Endometrium (tissue), 2 donors: ENCODE data around the gene SELENOK.
A peak's percentile ranks its signal among the peaks of the same experiment; 100 is the strongest.
"Not testable (repeated sequence)": the region's sequence is repeated elsewhere in the genome, so short reads cannot be mapped to it uniquely, and the experiment has no call there.

ENCODE experiments used
- FAIRE-seq: peaks from 2 replicates; lab custom pipeline; 2012; peaks lifted over from hg19 to GRCh38; lab: Jason Lieb, UNC
- donor health status: control.
- donor health status: control.

Gene SELENOK

GRCh38 chr3:53891497-53892285 lies at the start of gene SELENOK:
SELENOK (minus strand) TSS chr3:53891859.
- peak; percentile 98 for FAIRE-seq

DNA sequence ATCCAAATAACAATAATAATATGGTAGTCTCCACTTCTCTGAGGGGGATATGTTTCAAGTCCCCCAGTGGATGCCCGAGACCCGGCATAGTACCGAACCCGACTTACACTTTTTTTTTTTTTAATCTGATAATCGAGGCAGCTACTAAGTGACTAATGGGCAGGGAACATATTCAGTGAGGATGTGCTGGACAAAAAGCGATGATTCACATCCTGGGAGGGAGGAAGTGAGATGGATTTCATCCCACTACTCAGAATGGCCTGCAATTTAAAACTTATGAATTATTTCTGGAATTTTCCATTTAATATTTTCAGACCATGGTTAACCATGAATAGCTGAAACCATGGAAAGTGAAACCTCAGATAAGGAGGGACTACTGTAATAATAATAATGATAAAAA lies 49.5 kb upstream of the SELENOK start:
- no peak for FAIRE-seq

GRCh38 chr3:53940623-53941022 lies 49.0 kb upstream of the SELENOK start:
- no peak for FAIRE-seq

- FAIRE-seq, result no peak
Measured at GRCh38 chr3:53939813-53940212, 48.2 kb upstream of the SELENOK start.

- no peak for FAIRE-seq
Measured at GRCh38 chr3:53939086-53939582, 47.5 kb upstream of the SELENOK start.

GRCh38 chr3:53938645-53939044 lies 47.0 kb upstream of the SELENOK start:
- FAIRE-seq, result peak; percentile 77

GRCh38 chr3:53936347-53936746 lies 44.7 kb upstream of the SELENOK start:
- no peak for FAIRE-seq

- no peak for FAIRE-seq
Measured at GRCh38 chr3:53935283-53935901, 43.7 kb upstream of the SELENOK start.

- FAIRE-seq, result not testable (repeated sequence)
Measured at GRCh38 chr3:53927208-53927872, 35.7 kb upstream of the SELENOK start.

- FAIRE-seq, result no peak
Measured at GRCh38 chr3:53921296-53921695, 29.6 kb upstream of the SELENOK start.

DNA sequence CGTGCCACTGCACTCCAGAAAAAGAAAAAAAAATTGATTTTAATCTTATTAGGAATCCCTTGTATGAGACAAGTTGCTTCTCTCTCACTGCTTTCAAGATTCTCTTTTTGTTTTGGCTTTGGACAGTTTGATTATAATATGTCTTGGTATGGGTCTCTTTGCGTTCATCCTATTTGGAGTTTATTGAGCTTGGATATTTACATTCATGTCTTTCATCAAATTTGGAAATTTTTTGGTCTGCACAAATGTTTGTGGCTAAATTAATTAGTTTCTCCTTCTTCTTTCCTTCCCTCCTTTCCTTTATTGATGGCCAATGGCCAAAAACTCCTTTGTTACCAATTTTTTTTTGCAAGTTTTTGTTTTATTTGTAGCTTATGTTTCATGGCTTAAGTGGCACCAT lies 28.1 kb upstream of the SELENOK start:
- no peak for FAIRE-seq

DNA sequence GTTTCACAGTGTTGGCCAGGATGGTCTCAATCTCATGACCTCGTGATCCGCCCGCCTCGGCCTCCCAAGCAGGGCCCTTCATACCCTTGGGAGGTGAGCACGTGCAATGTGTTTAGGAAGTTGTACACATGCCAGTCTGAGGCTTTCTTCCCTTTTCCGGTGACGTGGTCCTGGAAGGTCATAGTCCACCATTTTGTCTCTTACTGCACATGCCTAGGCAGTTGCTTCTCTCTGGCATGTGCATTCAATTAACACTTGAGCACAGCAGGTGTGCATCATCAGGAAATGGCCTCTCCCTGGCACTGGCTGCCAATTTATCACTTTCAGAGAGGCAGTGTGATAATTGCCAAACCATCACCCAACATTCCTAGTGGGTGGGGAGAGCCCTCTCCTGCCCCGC lies 21.7 kb upstream of the SELENOK start:
- no peak for FAIRE-seq

DNA sequence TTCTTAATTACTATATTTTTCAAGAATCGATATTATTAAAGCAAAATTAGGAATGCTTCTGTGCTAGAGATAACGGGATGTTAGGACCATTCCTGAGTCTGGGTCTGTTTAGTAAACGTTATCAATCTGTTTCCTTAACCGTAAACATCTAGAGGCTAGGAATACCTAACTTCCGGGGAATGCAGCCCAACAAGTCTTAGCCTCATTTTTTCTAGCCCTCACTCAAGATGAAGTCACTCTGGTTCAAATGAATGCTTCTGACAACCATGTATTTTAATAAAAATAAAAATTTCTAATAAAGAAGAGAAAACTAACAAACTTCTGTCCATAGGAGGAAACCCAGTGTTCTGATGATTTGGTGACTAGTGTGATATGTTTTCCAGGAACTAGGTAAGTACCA lies 11.1 kb upstream of the SELENOK start:
- no peak for FAIRE-seq

DNA sequence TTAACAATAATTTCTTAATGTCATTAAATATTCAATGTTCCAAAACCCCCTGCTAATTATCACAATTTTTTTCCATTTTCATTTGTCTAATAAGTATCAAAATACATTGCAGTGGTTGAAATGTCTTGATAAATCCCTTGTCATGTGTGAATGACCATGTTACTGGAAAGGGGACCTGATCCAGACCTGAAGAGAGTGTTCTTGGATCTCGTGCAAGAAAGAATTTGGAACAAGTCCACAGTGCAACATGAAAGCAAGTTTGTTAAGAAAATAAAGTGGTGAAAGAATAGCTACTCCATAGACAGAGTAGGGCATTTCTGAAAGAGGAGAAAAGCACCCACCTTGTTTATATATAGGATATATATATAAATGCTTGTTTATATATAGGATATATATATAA lies 10.4 kb upstream of the SELENOK start:
- FAIRE-seq, result no peak

- no peak for FAIRE-seq
Measured at GRCh38 chr3:53900666-53901331, 9.1 kb upstream of the SELENOK start.

- no peak for FAIRE-seq
Measured at GRCh38 chr3:53899750-53900149, 8.1 kb upstream of the SELENOK start.

- FAIRE-seq, result no peak
Measured at GRCh38 chr3:53892286-53892637, 603 bp upstream of the SELENOK start.

DNA sequence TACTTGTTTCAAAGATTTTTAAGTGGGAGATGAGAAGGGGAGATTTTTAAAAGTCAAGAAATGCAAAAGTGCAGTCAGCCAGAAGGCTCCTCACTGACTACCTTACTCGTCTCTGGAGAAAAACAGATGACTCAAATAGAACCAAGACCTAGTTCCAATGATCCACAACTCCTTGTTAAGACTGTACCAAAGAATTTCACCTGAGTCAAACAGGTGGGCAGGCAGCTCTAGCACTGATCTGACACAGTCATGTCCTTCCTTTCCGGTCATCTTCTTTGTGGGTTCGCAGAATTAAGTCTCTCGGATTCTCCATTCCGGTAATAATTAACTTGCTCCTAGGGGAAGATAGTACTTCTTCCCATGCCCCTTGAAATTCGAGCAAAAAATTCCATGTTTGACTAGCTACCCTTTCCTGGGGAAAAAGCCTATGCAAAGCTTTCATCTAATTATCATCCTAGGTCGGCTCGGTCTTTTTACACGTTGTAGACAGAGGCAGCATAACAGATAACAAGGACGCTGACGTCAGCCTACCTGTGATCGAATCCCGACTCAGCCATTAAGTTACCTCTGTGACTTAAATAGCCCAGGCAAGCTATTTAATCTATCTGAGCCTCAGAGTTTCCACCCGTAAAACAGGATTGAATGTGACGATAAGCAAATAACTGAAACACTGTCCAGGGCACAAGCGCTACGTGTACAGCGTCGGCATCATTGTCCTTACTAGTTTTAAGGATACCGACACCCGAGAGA lies 758 bp downstream of the SELENOK start:
- FAIRE-seq, result no peak

DNA sequence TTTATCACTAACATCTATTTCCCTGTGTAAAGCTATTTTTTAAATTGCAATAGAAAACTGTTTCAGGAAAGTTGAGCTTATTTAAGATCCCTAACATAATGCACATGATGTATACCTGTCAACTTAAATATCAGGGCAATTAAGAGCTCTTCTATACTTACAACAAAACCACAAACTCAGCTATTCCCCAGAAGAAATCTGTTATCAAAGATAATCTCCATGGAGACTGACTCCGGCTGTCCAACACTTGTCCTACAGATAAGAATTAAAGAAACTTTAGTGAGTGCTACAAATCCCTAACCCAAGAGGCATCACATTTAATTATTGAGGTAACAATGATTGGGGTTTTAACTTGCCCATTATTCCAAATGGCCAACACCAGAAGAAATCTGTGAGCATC lies 3.4 kb downstream of the SELENOK start:
- FAIRE-seq, result no peak

DNA sequence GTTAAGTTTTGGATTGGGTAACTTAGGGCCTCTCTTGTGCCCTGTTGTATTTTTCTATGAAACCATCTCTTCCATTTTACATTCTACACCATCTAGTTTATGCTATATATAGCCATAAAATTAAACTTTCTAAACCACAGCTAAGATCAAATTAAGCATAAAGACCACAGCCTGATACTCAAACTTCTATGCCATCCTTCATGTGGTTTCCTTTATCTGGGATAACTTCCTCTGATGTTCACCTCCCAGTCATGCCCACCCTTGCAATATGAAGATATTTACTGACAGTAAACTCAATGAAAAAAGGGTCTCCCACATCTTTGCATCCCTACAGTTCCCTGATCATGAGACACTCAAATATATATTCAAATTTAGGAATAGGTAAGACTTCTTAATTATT lies 4.2 kb downstream of the SELENOK start:
- FAIRE-seq, result no peak

DNA sequence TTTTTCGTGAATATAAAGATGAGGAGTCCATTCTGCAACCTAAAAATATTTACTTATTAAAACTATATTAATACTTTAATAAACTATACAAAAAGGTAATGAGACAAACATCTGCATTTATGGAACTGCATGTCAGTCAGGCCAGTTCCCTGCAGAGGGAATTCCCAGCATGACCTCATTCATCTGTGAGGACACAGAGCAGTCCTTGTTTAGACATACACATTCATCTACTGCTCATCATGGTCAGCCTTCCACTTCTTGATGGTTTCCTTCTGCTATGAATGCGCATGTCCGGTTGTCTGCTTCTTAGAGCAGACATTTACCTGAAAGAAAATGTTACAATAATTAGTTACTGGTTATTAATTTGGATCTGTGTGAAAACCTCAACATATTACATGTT lies 6.4 kb downstream of the SELENOK start:
- FAIRE-seq, result no peak

DNA sequence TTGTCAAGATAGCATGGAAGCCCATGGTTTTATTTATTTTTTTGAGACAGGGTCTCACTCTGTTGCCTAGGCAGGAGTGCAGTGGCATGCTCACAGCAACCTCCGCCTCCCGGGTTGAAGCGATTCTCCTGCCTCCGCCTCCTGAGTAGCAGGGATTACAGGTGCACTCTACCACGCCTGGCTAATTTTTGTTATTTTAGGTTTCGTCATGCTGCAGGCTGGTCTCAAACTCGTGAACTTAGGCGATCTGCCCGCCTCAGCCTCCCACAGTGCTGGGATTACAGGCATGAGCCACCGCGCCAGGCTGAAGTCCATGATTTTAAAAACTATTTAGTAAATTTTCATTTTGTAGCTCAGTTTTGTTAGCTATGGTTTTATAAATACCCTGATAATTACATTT lies 7.0 kb downstream of the SELENOK start:
- no peak for FAIRE-seq
